Ectodermal cell (in vitro differentiated cells): ENCODE measurements around the gene PDE6B.
"Not testable (repeated sequence)": the region's sequence is repeated elsewhere in the genome, so short reads cannot be mapped to it uniquely, and the experiment has no call there.

Experiments
- H3K27ac ChIP-seq: 2 replicates; pipeline ENCODE4 v1.7.0; 2013; ENCODE audit warnings: mild to moderate bottlenecking, low read depth, low read length; ENCODE audit not compliant: insufficient read depth, poor library complexity, severe bottlenecking
- H3K27me3 ChIP-seq: 2 replicates; pipeline ENCODE4 v1.7.0; 2013; ENCODE audit warnings: mild to moderate bottlenecking, low read length; ENCODE audit not compliant: insufficient read depth, control insufficient read depth, poor library complexity, severe bottlenecking
- H3K36me3 ChIP-seq: one replicate; pipeline ENCODE4 v1.7.0; 2013; ENCODE audit warnings: low read length; ENCODE audit not compliant: control insufficient read depth, insufficient read depth
- H3K4me1 ChIP-seq: one replicate; pipeline ENCODE4 v1.7.0; 2013; ENCODE audit warnings: low read length; ENCODE audit not compliant: control insufficient read depth, insufficient read depth
- H3K4me3 ChIP-seq: 2 replicates; pipeline ENCODE4 v1.7.0; 2013; ENCODE audit warnings: low read depth, low read length, control low read depth; ENCODE audit not compliant: insufficient read depth
- H3K9me3 ChIP-seq: 2 replicates; pipeline ENCODE4 v1.7.0; 2013; ENCODE audit warnings: mild to moderate bottlenecking, low read length, moderate library complexity; ENCODE audit not compliant: control insufficient read depth
- WGBS, 2 experiments: methylation state at CpG; one replicate each; pipeline ENCODE4 v1.1.7; 2013; ENCODE audit warnings: missing lambda C conversion rate in 2 of 2; 5-methylcytosine and 5-hydroxymethylcytosine counted together

The PDE6B gene

GRCh38 chr4:636628-637159 lies 11.3 kb downstream of the PDE6B start:
- no peak overlapping the region for H3K4me3 ChIP-seq
- no peaks in the 10 kb centered on the region for H3K36me3 ChIP-seq
- no peaks in the 10 kb centered on the region for H3K27me3 ChIP-seq
- H3K27ac ChIP-seq: no peak overlapping the region
- 90 to 92% methylated on average over 12 of the region's 13 CpGs for WGBS, 2 experiments
- no peaks in the 10 kb centered on the region for H3K9me3 ChIP-seq
- no peaks in the 10 kb centered on the region for H3K4me1 ChIP-seq

DNA sequence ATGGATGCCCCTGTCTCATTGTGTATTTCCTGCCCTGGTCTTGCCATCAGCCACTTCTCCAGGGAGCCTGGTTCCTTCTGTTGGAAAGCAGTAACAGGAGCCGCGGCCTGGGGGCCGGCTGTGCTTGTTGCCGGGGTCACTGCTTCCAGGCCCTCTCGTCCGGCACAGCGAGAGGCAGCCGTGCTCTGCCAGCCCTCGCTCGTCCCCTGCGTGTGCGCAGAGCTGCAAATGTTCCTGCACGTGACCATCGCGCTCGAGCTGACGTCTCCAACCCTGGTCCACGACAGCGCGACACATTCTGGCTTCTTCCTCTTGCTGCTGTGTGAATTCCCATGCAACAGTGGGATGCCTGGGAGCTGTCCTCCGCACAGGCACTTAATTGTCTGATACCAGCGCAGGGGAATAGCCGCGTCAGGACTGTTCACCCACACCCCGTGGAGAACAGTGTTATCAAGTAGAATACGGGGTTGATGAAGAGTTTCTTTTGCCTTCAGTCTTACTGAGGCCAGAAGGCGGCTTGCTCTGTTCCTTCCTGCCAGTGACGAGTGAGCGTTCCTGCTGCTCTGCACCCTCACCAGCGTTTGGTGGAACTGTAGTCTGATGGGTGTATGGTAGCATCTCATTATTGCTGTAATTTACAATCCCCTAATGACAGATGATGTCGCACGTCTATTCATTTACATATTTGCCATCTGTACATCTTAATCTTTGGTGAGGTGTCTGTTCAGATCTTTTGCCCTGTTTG lies 12.3 kb downstream of the PDE6B start:
- no peaks in the 10 kb centered on the region for H3K9me3 ChIP-seq
- no peaks in the 10 kb centered on the region for H3K4me1 ChIP-seq
- H3K27me3 ChIP-seq: no peaks in the 10 kb centered on the region
- 92 to 93% methylated on average over 30 to 32 of the region's 32 CpGs for WGBS, 2 experiments
- no peaks in the 10 kb centered on the region for H3K36me3 ChIP-seq
- no peak overlapping the region for H3K4me3 ChIP-seq
- no peak overlapping the region for H3K27ac ChIP-seq

DNA sequence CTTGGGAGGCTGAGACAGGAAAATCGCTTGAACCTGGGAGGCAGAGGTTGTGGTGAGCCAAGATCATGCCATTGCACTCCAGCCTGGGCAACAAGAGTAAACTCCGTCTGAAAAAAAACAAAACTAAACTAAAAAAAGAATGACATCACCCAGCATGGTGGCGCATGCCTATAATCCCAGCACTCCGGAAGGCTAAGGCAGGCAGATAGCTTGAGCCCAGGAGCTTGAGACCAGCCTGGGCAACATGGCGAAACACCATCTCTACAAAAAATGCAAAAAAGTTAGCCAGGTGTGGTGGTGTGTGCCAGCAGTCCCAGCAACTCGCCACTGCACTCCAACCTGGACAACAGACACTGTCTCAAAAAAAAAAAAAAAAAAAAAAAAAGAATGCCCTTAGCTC lies 17.0 kb downstream of the PDE6B start:
- H3K36me3 ChIP-seq: not testable (repeated sequence)
- 86 to 90% methylated on average over 5 of the region's 6 CpGs for WGBS, 2 experiments

GRCh38 chr4:646460-646859 lies 21.1 kb downstream of the PDE6B start:
- Histone ChIP-seq H3K9me3 (no peaks in the 10 kb centered on the region), H3K4me3 (no peak overlapping the region), H3K36me3 (no peaks in the 10 kb centered on the region), H3K27ac (no peak overlapping the region), H3K4me1 (peaks cover 18% of the 10 kb centered on the region), H3K27me3 (no peaks in the 10 kb centered on the region)
- WGBS, 2 experiments: 95% methylated on average over 32 of the region's 32 CpGs

More for the DNA sequence above, 17.0 kb downstream of the PDE6B start:
- not testable (repeated sequence) for H3K4me3 ChIP-seq, H3K27ac ChIP-seq, H3K9me3 ChIP-seq, H3K27me3 ChIP-seq, H3K4me1 ChIP-seq

GRCh38 chr4:647481-647880 lies 22.1 kb downstream of the PDE6B start:
- 82 to 85% methylated on average over 13 of the region's 13 CpGs for WGBS, 2 experiments
- H3K4me1 ChIP-seq: peaks cover 18% of the 10 kb centered on the region
- H3K27ac ChIP-seq: no peak overlapping the region
- H3K27me3 ChIP-seq: no peaks in the 10 kb centered on the region
- no peaks in the 10 kb centered on the region for H3K9me3 ChIP-seq
- no peaks in the 10 kb centered on the region for H3K36me3 ChIP-seq
- H3K4me3 ChIP-seq: no peak overlapping the region

DNA sequence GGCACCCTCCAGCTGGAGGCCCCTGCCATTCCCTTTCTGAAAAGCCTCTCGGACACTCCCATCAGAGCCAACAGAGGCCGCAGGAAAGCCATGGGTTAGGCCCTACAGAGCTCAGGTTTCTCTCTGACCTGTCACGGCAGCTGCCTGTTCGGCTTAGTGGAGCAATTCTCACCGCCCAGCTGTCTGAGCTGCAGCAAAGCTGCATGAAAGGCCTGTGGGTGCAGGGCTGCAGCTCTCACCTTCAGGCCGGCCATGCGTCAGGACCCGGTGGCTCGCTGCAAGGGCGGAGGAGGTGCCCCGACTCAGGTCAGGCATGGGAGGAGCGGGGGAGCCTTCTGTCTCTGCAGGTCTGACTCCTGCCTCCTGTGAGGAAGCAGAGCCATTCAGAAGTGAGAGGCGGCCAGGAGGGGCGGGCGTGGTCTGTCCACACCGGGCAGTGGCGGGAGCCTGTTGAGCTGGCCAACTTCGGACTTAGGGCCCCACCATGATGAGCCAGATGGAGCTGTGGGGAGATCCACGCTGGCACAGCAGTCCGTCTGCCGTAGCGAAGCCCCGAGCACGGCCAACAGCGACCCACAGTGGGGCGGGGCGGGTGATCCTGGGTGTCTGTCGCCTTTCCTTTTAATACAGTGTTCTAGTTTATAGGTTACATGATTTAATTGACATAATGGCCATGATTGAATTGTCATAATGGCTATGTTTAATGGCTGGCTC lies 23.4 kb downstream of the PDE6B start:
- Histone ChIP-seq H3K36me3 (no peaks in the 10 kb centered on the region), H3K27ac (no peak overlapping the region), H3K4me3 (no peak overlapping the region), H3K9me3 (no peaks in the 10 kb centered on the region), H3K4me1 (peaks cover 18% of the 10 kb centered on the region), H3K27me3 (no peaks in the 10 kb centered on the region)
- 72 to 75% methylated on average over 28 of the region's 28 CpGs for WGBS, 2 experiments

DNA sequence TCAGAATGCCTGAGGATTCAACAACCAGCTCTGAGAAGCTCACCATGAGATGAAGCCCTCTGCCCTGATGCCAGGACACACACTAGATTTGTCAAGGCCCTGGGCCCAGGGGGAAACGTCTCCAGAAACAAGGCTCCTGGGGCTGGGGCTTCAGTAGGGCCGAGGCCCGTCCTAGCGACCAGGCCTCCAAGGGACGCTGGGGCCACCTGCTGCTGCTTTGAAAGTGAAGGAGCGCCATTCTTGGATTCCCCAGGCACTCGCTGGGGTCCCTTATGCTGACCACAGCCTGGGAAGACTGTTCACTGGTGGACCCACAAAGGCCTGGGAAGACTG lies 23.9 kb downstream of the PDE6B start:
- H3K27me3 ChIP-seq: no peaks in the 10 kb centered on the region
- no peaks in the 10 kb centered on the region for H3K9me3 ChIP-seq
- H3K4me1 ChIP-seq: peaks cover 18% of the 10 kb centered on the region
- H3K4me3 ChIP-seq: no peak overlapping the region
- no peaks in the 10 kb centered on the region for H3K36me3 ChIP-seq
- no peak overlapping the region for H3K27ac ChIP-seq
- WGBS, 2 experiments: 89 to 90% methylated on average over 7 of the region's 7 CpGs

DNA sequence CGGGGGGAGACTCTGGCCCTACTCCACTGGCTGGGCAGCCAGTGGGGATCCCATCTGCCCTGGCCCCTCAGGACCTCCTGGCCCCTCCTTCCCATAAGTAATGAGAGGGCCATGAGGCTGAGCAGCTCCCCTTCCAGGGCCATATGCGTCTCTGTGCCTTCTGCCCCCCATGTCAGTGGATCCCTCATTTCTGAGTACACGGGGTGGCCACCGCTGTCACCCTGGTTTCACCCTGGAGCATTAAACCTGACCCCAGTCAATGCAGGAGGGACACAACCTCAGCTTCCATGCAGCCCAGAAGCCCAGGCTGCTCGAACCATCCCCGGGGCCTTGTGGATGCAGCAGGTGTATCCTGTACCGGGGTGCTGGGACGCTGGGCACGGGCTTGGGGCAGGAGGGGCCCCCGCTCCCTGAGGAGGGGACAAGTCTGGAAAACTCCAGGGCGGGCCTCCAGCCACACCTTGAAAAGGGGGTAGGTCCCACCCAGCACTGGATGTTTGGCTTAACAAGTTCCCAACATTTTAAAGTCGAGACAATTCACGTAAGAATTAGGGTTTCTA lies 24.5 kb downstream of the PDE6B start:
- Histone ChIP-seq H3K27ac (no peak overlapping the region), H3K9me3 (no peaks in the 10 kb centered on the region), H3K4me3 (no peak overlapping the region), H3K4me1 (peaks cover 18% of the 10 kb centered on the region), H3K27me3 (no peaks in the 10 kb centered on the region), H3K36me3 (no peaks in the 10 kb centered on the region)
- 95 to 96% methylated on average over 13 of the region's 13 CpGs for WGBS, 2 experiments

DNA sequence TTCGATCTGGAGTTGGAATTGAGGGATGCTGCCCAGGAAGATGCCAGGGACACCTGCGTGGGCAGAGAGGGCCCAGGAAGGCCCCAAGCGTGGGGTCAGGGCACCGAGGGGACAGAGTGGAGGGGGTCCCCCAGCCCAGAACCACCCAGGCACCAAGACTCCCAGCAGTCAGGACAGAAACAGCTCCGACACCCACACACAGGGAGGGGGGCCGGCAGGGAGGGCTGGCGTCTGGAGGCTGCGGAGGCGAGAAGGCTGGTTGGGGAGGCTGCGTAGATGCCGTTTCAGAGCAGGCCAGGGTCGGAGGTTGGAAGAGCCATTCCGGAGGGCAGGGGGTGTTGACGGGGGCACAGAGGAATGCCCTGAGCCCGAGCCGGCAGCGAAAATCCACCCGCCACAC lies 25.1 kb downstream of the PDE6B start:
- H3K4me3 ChIP-seq: no peak overlapping the region
- 93 to 94% methylated on average over 18 of the region's 18 CpGs for WGBS, 2 experiments

More for the DNA sequence above, 25.1 kb downstream of the PDE6B start:
- no peaks in the 10 kb centered on the region for H3K27me3 ChIP-seq
- no peak overlapping the region for H3K27ac ChIP-seq
- H3K36me3 ChIP-seq: no peaks in the 10 kb centered on the region
- H3K9me3 ChIP-seq: no peaks in the 10 kb centered on the region
- H3K4me1 ChIP-seq: peaks cover 18% of the 10 kb centered on the region
